NCI-H1436 treated with DMSO at 0.1 percent for 48 hours (cell line): ENCODE measurements around the gene KAZN.

Experiments used
- DNase-seq: peaks from one replicate; lab custom pipeline; 2025; lab: John Stamatoyannopoulos, UW

The KAZN gene

GRCh38 chr1:15094719-15095495 lies 496.4 kb downstream of the KAZN start:
- no peak for DNase-seq

- DNase-seq: no peak
Observed at GRCh38 chr1:15095496-15095875, 497.0 kb downstream of the KAZN start.

- DNase-seq: no peak
Observed at GRCh38 chr1:15096293-15096692, 497.8 kb downstream of the KAZN start.

GRCh38 chr1:15098176-15099125 lies 500.0 kb downstream of the KAZN start:
- DNase-seq: no peak

- no peak for DNase-seq
Observed at GRCh38 chr1:15099441-15100120, 501.1 kb downstream of the KAZN start.

- no peak for DNase-seq
Observed at GRCh38 chr1:15100121-15100879, 501.8 kb downstream of the KAZN start.

- DNase-seq: no peak
Observed at GRCh38 chr1:15100880-15101760, 502.6 kb downstream of the KAZN start.

GRCh38 chr1:15101801-15102200 lies 503.3 kb downstream of the KAZN start:
- DNase-seq: no peak

- no peak for DNase-seq
Observed at GRCh38 chr1:15102646-15103045, 504.2 kb downstream of the KAZN start.

- no peak for DNase-seq
Observed at GRCh38 chr1:15103211-15103610, 504.7 kb downstream of the KAZN start.

- no peak for DNase-seq
Observed at GRCh38 chr1:15103906-15104305, 505.4 kb downstream of the KAZN start.

GRCh38 chr1:15104768-15105167 lies 506.3 kb downstream of the KAZN start:
- no peak for DNase-seq

GRCh38 chr1:15106608-15107007 lies 508.1 kb downstream of the KAZN start:
- no peak for DNase-seq

GRCh38 chr1:15107058-15107687 lies 508.7 kb downstream of the KAZN start:
- DNase-seq: no peak

- no peak for DNase-seq
Observed at GRCh38 chr1:15107911-15108310, 509.4 kb downstream of the KAZN start.

- DNase-seq: no peak
Observed at GRCh38 chr1:15110128-15110866, 511.8 kb downstream of the KAZN start.

- no peak for DNase-seq
Observed at GRCh38 chr1:15110867-15111230, 512.4 kb downstream of the KAZN start.

- DNase-seq: no peak
Observed at GRCh38 chr1:15113146-15113545, 514.7 kb downstream of the KAZN start.

- no peak for DNase-seq
Observed at GRCh38 chr1:15114884-15115283, 516.4 kb downstream of the KAZN start.
